ENCODE results near the gene MACROH2A1.

MACROH2A1 gene

GRCh38 chr5:135439231-135440205, 40.5 kb upstream of the MACROH2A1 start:
- no peak overlapping the region for H3K27ac ChIP-seq
- no peak for TF ChIP-seq CTCF (conservative IDR thresholded peaks at IDR 0.05)

- H3K27ac ChIP-seq: no peak overlapping the region
- TF ChIP-seq CTCF (conservative IDR thresholded peaks at IDR 0.05): no peak
Measured at GRCh38 chr5:135438636-135439221, 39.7 kb upstream of the MACROH2A1 start.

GRCh38 chr5:135437796-135438560, 38.9 kb upstream of the MACROH2A1 start:
- H3K27ac ChIP-seq: no peak overlapping the region
- TF ChIP-seq CTCF (conservative IDR thresholded peaks at IDR 0.05): 0 out of 2 replicates have a peak, but pooled peaks have one; percentile 9

GRCh38 chr5:135437422-135437795, 38.4 kb upstream of the MACROH2A1 start:
- no peak for TF ChIP-seq CTCF (conservative IDR thresholded peaks at IDR 0.05)
- no peak overlapping the region for H3K27ac ChIP-seq

GRCh38 chr5:135436951-135437418, 38.0 kb upstream of the MACROH2A1 start:
- TF ChIP-seq CTCF (conservative IDR thresholded peaks at IDR 0.05): no peak

GRCh38 chr5:135435467-135436330, 36.7 kb upstream of the MACROH2A1 start:
- no peak overlapping the region for H3K27ac ChIP-seq
- TF ChIP-seq CTCF (conservative IDR thresholded peaks at IDR 0.05): no peak

More at GRCh38 chr5:135436951-135437418, 38.0 kb upstream of the MACROH2A1 start:
- H3K27ac ChIP-seq: no peak overlapping the region
